Gastrocnemius medialis (tissue), 4 donors: ENCODE measurements around the gene ATP6V1D.

ENCODE experiments used
- CTCF ChIP-seq, 5 experiments: fragments of 450-650 bp in 3 of 5; fragments of 200-600 bp in 2 of 5; sonication (generic) in 2 of 5; IDR thresholded peaks in 4 of 5; conservative IDR thresholded peaks in 1 of 5; 1 replicate in 4 of 5; 2 replicates in 1 of 5; pipeline ENCODE4 v1.5.1; 2016 to 2019; ENCODE audit warnings: antibody characterized with exemption in 5 of 5, mild to moderate bottlenecking in 3 of 5, moderate library complexity in 3 of 5
- POLR2A ChIP-seq, 2 donors: fragments of 450-650 bp; IDR thresholded peaks; one replicate each; pipeline ENCODE4 v1.6.1; 2017; ENCODE audit warnings: antibody characterized with exemption in 2 of 2, mild to moderate bottlenecking in 2 of 2, moderate library complexity in 2 of 2

- no peak for TF ChIP-seq POLR2A (IDR thresholded peaks at IDR 0.05)
- no peak for TF ChIP-seq CTCF (IDR thresholded peaks at IDR 0.05 in 4 of 5, conservative IDR thresholded peaks at IDR 0.05 in 1 of 5)
Measured at GRCh38 chr14:67377916-67378315, 18.3 kb upstream of the ATP6V1D start.
